ENCODE measurements around the gene LCE1F.

LCE1F gene

DNA sequence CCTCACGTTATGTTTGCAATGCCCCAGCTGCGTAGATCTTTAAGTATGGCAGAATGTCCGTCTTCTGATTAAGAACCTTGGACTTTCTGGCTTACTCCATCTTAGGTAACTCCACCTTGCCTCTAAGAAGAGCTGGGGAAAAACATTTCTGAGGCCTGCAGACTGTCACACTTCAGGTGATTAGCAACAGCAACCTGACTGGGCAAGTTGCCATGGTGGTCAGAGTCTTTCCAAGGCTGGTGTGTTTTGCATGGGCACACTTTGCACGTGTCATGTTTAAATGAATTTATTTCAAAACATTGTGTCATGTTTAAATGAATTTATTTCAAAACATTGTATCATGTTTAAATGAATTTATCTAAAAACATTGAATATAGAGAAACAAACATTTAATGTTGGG is 16.3 kb upstream of the LCE1F start:
- no peak overlapping the region for H3K27ac ChIP-seq (replicated peaks)
- TF ChIP-seq GABPA (IDR thresholded peaks at IDR 0.05; ENCODE audit: low read depth) (no peak), POLR2AphosphoS5 (IDR thresholded peaks at IDR 0.05; ENCODE audit: low read depth) (no peak), SPI1 (IDR thresholded peaks at IDR 0.05; ENCODE audit: borderline replicate concordance, low read depth) (no peak)
- TF ChIP-seq, protein P1, sequence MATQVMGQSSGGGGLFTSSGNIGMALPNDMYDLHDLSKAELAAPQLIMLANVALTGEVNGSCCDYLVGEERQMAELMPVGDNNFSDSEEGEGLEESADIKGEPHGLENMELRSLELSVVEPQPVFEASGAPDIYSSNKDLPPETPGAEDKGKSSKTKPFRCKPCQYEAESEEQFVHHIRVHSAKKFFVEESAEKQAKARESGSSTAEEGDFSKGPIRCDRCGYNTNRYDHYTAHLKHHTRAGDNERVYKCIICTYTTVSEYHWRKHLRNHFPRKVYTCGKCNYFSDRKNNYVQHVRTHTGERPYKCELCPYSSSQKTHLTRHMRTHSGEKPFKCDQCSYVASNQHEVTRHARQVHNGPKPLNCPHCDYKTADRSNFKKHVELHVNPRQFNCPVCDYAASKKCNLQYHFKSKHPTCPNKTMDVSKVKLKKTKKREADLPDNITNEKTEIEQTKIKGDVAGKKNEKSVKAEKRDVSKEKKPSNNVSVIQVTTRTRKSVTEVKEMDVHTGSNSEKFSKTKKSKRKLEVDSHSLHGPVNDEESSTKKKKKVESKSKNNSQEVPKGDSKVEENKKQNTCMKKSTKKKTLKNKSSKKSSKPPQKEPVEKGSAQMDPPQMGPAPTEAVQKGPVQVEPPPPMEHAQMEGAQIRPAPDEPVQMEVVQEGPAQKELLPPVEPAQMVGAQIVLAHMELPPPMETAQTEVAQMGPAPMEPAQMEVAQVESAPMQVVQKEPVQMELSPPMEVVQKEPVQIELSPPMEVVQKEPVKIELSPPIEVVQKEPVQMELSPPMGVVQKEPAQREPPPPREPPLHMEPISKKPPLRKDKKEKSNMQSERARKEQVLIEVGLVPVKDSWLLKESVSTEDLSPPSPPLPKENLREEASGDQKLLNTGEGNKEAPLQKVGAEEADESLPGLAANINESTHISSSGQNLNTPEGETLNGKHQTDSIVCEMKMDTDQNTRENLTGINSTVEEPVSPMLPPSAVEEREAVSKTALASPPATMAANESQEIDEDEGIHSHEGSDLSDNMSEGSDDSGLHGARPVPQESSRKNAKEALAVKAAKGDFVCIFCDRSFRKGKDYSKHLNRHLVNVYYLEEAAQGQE (IDR thresholded peaks at IDR 0.05; ENCODE audit: insufficient replicate concordance, low read depth) = no peak
- TF ChIP-seq, protein P2, sequence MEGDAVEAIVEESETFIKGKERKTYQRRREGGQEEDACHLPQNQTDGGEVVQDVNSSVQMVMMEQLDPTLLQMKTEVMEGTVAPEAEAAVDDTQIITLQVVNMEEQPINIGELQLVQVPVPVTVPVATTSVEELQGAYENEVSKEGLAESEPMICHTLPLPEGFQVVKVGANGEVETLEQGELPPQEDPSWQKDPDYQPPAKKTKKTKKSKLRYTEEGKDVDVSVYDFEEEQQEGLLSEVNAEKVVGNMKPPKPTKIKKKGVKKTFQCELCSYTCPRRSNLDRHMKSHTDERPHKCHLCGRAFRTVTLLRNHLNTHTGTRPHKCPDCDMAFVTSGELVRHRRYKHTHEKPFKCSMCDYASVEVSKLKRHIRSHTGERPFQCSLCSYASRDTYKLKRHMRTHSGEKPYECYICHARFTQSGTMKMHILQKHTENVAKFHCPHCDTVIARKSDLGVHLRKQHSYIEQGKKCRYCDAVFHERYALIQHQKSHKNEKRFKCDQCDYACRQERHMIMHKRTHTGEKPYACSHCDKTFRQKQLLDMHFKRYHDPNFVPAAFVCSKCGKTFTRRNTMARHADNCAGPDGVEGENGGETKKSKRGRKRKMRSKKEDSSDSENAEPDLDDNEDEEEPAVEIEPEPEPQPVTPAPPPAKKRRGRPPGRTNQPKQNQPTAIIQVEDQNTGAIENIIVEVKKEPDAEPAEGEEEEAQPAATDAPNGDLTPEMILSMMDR (IDR thresholded peaks at IDR 0.05; ENCODE audit: insufficient read depth, low read length) = no peak

DNA sequence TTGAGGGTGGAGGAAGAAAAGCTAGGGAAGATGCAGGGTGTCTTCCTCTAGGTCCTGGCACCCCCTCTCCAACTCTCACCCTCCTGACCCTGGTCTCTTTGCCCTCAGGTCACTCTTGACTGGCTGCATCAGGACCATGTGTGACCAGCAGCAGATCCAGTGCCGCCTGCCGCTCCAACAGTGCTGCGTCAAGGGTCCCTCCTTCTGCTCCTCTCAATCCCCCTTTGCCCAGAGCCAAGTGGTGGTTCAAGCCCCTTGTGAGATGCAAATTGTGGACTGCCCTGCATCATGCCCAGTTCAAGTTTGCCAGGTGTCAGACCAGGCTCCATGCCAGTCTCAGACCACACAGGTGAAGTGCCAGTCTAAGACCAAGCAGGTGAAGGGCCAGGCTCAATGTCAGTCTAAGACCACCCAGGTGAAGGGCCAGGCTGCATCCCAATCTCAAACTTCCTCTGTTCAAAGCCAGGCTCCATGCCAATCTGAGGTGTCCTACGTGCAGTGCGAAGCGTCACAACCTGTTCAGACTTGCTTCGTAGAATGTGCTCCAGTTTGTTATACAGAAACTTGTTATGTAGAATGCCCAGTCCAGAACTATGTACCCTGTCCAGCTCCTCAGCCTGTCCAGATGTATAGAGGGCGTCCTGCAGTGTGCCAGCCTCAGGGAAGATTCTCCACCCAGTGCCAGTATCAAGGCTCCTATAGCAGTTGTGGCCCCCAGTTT is 15.3 kb upstream of the LCE1F start:
- no peak overlapping the region for H3K4me3 ChIP-seq (replicated peaks; ENCODE audit: insufficient read depth, low read length)
- no peaks in the 10 kb centered on the region for H3K27me3 ChIP-seq (ENCODE audit: insufficient read depth, poor library complexity, severe bottlenecking)
- no peak for DNase-seq (ENCODE audit: low read depth in 1 of 2, low spot score in 1 of 2)
- no peak overlapping the region for H3K27ac ChIP-seq (replicated peaks)
- no peak for TF ChIP-seq POLR2AphosphoS5 (IDR thresholded peaks at IDR 0.05; ENCODE audit: low read depth)
- TF ChIP-seq, protein P1 (IDR thresholded peaks at IDR 0.05; ENCODE audit: insufficient replicate concordance, low read depth) = no peak
- TF ChIP-seq SPI1 (IDR thresholded peaks at IDR 0.05; ENCODE audit: borderline replicate concordance, low read depth) = no peak
- TF ChIP-seq GABPA (IDR thresholded peaks at IDR 0.05; ENCODE audit: low read depth) = no peak
- TF ChIP-seq, protein P2 (IDR thresholded peaks at IDR 0.05; ENCODE audit: insufficient read depth, low read length) = no peak

More for the DNA sequence above, 16.3 kb upstream of the LCE1F start:
- DNase-seq (ENCODE audit: low read depth in 1 of 2, low spot score in 1 of 2) = no peak
- H3K4me3 ChIP-seq (replicated peaks; ENCODE audit: insufficient read depth, low read length) = no peak overlapping the region
- no peaks in the 10 kb centered on the region for H3K27me3 ChIP-seq (ENCODE audit: insufficient read depth, poor library complexity, severe bottlenecking)

DNA sequence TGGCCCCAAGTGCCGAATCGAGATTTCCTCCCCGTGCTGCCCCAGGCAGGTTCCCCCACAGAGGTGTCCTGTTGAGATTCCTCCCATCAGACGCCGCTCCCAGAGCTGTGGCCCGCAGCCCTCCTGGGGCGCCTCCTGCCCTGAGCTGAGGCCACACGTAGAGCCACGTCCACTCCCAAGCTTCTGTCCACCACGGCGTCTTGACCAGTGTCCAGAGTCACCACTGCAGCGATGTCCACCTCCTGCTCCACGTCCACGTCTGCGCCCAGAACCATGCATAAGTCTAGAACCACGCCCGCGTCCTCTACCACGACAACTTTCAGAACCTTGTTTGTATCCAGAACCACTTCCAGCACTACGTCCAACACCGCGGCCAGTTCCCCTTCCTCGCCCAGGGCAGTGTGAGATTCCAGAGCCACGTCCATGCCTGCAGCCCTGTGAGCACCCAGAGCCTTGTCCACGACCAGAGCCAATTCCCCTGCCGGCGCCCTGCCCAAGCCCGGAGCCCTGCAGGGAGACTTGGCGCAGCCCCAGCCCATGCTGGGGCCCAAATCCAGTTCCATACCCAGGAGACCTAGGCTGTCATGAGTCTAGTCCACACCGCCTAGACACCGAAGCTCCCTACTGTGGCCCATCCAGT is 14.3 kb upstream of the LCE1F start:
- no peak overlapping the region for H3K4me3 ChIP-seq (replicated peaks; ENCODE audit: insufficient read depth, low read length)
- DNase-seq (ENCODE audit: low read depth in 1 of 2, low spot score in 1 of 2) = no peak
- H3K27me3 ChIP-seq (ENCODE audit: insufficient read depth, poor library complexity, severe bottlenecking) = no peaks in the 10 kb centered on the region
- H3K27ac ChIP-seq (replicated peaks) = no peak overlapping the region
- TF ChIP-seq POLR2AphosphoS5 (IDR thresholded peaks at IDR 0.05; ENCODE audit: low read depth) (no peak), SPI1 (IDR thresholded peaks at IDR 0.05; ENCODE audit: borderline replicate concordance, low read depth) (no peak), GABPA (IDR thresholded peaks at IDR 0.05; ENCODE audit: low read depth) (no peak)
- TF ChIP-seq, protein P2 (IDR thresholded peaks at IDR 0.05; ENCODE audit: insufficient read depth, low read length) = no peak
- TF ChIP-seq, protein P1 (IDR thresholded peaks at IDR 0.05; ENCODE audit: insufficient replicate concordance, low read depth) = no peak
